ENCODE data around the gene ARHGAP32. TPM values are rescaled to one million over a fixed set of nuclear protein-coding genes. Genes with fewer than 3 reads are reported as not detected.

ARHGAP32 gene
- total RNA-seq, 1 donor from 2014 or later: 15.2 TPM

- Mint-ChIP-seq H3K4me1 (ENCODE audit: unreplicated experiment) (peaks cover 7% of the 10 kb centered on the region), H3K27me3 (ENCODE audit: unreplicated experiment) (no peaks in the 10 kb centered on the region), H3K27ac (ENCODE audit: unreplicated experiment) (no peak overlapping the region), H3K9me3 (ENCODE audit: unreplicated experiment) (peaks cover 30% of the 10 kb centered on the region), H3K4me3 (ENCODE audit: unreplicated experiment) (no peak overlapping the region), H3K36me3 (ENCODE audit: unreplicated experiment) (peaks cover 21% of the 10 kb centered on the region)
- DNase-seq (ENCODE audit: extremely low spot score, unreplicated experiment): no peak
- TF ChIP-seq CTCF (IDR thresholded peaks at IDR 0.05): no peak
Observed at GRCh38 chr11:129224538-129224937, 32.4 kb upstream of the ARHGAP32 start.

GRCh38 chr11:129223701-129224149, 31.6 kb upstream of the ARHGAP32 start:
- peaks cover 30% of the 10 kb centered on the region for H3K9me3 Mint-ChIP-seq (ENCODE audit: unreplicated experiment)
- TF ChIP-seq CTCF (IDR thresholded peaks at IDR 0.05): no peak
- H3K27me3 Mint-ChIP-seq (ENCODE audit: unreplicated experiment): no peaks in the 10 kb centered on the region
- H3K27ac Mint-ChIP-seq (ENCODE audit: unreplicated experiment): no peak overlapping the region
- peaks cover 7% of the 10 kb centered on the region for H3K4me1 Mint-ChIP-seq (ENCODE audit: unreplicated experiment)
- DNase-seq (ENCODE audit: extremely low spot score, unreplicated experiment): no peak
- no peak overlapping the region for H3K4me3 Mint-ChIP-seq (ENCODE audit: unreplicated experiment)
- H3K36me3 Mint-ChIP-seq (ENCODE audit: unreplicated experiment): peaks cover 21% of the 10 kb centered on the region

GRCh38 chr11:129223260-129223659, 31.1 kb upstream of the ARHGAP32 start:
- H3K27me3 Mint-ChIP-seq (ENCODE audit: unreplicated experiment): no peaks in the 10 kb centered on the region
- H3K36me3 Mint-ChIP-seq (ENCODE audit: unreplicated experiment): peaks cover 21% of the 10 kb centered on the region
- no peak for DNase-seq (ENCODE audit: extremely low spot score, unreplicated experiment)

GRCh38 chr11:129222158-129222557, 30.0 kb upstream of the ARHGAP32 start:
- TF ChIP-seq CTCF (IDR thresholded peaks at IDR 0.05): no peak
- Mint-ChIP-seq H3K4me1 (ENCODE audit: unreplicated experiment) (peaks cover 7% of the 10 kb centered on the region), H3K36me3 (ENCODE audit: unreplicated experiment) (peaks cover 15% of the 10 kb centered on the region), H3K27ac (ENCODE audit: unreplicated experiment) (no peak overlapping the region), H3K4me3 (ENCODE audit: unreplicated experiment) (no peak overlapping the region), H3K9me3 (ENCODE audit: unreplicated experiment) (peaks cover 19% of the 10 kb centered on the region), H3K27me3 (ENCODE audit: unreplicated experiment) (no peaks in the 10 kb centered on the region)
- no peak for DNase-seq (ENCODE audit: extremely low spot score, unreplicated experiment)

More at GRCh38 chr11:129223260-129223659, 31.1 kb upstream of the ARHGAP32 start:
- peaks cover 30% of the 10 kb centered on the region for H3K9me3 Mint-ChIP-seq (ENCODE audit: unreplicated experiment)
- H3K27ac Mint-ChIP-seq (ENCODE audit: unreplicated experiment): no peak overlapping the region
- peaks cover 7% of the 10 kb centered on the region for H3K4me1 Mint-ChIP-seq (ENCODE audit: unreplicated experiment)
- TF ChIP-seq CTCF (IDR thresholded peaks at IDR 0.05): no peak
- H3K4me3 Mint-ChIP-seq (ENCODE audit: unreplicated experiment): no peak overlapping the region

GRCh38 chr11:129215506-129216245, 23.6 kb upstream of the ARHGAP32 start:
- Mint-ChIP-seq H3K36me3 (ENCODE audit: unreplicated experiment) (no peaks in the 10 kb centered on the region), H3K4me3 (ENCODE audit: unreplicated experiment) (no peak overlapping the region), H3K27me3 (ENCODE audit: unreplicated experiment) (no peaks in the 10 kb centered on the region), H3K9me3 (ENCODE audit: unreplicated experiment) (no peaks in the 10 kb centered on the region), H3K4me1 (ENCODE audit: unreplicated experiment) (peaks cover 3% of the 10 kb centered on the region), H3K27ac (ENCODE audit: unreplicated experiment) (no peak overlapping the region)
- no peak for DNase-seq (ENCODE audit: extremely low spot score, unreplicated experiment)
- TF ChIP-seq CTCF (IDR thresholded peaks at IDR 0.05): no peak

All from osteocyte (in vitro differentiated cells).